ENCODE data around the gene RHOBTB3. TPM values are rescaled to one million over a fixed set of nuclear protein-coding genes. Genes with fewer than 3 reads are reported as not detected.

The RHOBTB3 gene
- total RNA-seq, 2 donors from 2014 or later: 0.95 to 2.1 TPM

DNA sequence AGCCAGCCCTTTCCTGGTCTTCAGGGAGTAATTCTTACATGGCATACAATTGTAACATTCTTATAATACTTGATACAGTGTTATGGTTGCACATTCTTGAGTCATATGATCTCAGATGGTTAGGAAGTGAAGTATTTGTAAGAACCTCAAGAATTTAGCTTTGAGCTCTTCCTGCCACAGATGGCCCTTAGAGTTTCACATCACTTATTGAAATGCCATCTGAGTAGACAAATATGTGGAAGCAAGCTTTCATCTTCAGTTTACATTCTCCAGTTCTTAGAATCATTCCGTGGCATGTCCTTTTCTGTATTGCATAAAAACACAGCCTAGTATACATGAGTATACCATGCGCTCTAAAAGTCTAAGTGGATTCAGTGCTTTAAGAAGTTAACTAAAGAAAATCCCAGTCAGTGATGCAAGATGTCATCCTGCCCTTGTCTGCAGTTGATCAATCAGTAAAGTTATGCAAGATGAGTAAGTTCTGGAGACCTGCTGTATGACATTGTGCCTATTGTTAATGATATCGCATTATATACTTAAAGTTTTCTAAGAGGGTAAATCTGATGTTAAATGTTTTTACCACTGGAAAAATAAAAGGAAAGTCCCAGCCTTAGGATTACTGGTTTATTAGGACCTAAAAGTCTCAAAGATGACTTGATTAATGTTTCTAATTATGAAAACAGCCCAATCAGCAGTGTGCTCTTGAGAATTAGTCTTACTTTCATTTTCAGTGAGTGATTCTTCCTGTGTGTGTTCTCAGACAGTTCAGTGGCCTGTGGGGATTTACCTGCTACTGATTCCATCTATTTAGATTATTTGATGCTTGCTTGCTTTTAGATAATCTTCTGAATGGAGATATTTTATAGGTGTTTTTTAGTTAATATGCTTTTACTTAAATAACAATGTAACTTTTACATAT, 29.4 kb downstream of the RHOBTB3 start:
- ATAC-seq (replicated peaks): peak; percentile 90
- Mint-ChIP-seq H3K4me3 (peak overlapping the region; percentile 73), H3K9me3 (no peaks in the 10 kb centered on the region), H3K27me3 (no peaks in the 10 kb centered on the region), H3K27ac (peak overlapping the region; percentile 77), H3K4me1 (peaks cover 9% of the 10 kb centered on the region), H3K36me3 (ENCODE audit: low read depth) (no peaks in the 10 kb centered on the region)

DNA sequence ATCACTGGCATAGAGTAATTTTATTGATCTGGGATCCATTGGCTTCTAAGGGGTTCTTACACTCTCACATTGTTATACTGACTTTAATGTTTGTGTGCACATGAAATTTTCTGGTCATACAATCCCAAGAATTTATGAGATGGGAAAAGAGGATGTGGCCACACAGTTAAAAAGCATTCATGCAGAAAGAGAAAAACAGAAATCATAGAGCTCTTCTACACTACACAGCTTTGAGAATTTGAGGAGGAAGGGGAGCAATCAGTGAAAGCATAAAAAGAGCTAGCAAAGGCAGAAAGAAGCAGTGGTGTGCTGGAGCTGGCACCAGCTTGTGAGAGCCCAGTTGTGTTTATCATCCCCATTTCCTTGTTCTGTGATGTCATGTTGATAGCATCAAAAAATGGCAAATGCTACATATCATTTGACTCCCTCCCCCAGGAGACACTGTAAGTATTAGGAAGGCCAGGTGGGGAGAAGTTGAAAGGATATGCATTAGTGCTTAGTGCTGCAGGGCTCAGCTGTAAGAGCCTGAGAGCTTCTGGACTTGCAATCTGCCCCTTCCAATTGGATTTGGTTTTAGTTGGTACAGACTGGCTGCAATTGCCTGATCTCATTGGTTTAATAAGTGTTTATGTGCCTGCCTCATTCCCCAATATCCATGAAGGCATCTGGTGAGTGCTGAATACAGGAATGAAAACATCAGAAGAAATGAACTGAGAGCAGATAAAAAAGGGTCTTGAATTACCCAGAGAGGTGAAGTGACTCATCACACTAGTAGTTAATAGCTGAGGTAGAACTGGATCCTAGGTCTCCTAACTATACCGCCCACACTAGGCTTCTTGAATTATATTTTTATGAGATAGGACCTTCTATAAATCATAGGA, 30.9 kb downstream of the RHOBTB3 start:
- H3K4me3 Mint-ChIP-seq: peak overlapping the region; percentile 73
- no peak for ATAC-seq (replicated peaks)

DNA sequence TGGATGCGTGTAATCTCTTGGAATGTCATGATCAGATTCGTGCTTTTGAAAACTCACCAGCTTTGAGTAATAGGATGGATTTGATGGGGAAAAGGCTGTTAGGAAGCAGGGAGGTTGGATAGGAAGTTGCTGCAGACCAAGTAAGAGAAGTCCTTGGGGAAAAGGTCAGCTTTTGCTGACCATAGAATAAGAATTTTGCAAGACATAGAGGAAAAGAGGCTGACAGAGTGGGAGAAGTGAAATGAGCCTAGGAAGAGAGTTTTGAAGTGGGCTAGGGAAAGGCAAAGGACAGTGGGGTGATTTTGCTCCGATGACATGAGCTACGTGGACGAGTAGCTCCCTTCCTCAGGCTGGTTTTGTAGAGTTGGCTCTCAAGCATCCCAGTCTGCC, 31.5 kb downstream of the RHOBTB3 start:
- no peak overlapping the region for H3K4me3 Mint-ChIP-seq
- H3K27me3 Mint-ChIP-seq: no peaks in the 10 kb centered on the region
- no peaks in the 10 kb centered on the region for H3K9me3 Mint-ChIP-seq
- no peak for ATAC-seq (replicated peaks)
- no peak overlapping the region for H3K27ac Mint-ChIP-seq
- no peaks in the 10 kb centered on the region for H3K36me3 Mint-ChIP-seq (ENCODE audit: low read depth)
- peaks cover 9% of the 10 kb centered on the region for H3K4me1 Mint-ChIP-seq

More for the DNA sequence above, 30.9 kb downstream of the RHOBTB3 start:
- Mint-ChIP-seq H3K9me3 (no peaks in the 10 kb centered on the region), H3K27ac (no peak overlapping the region), H3K36me3 (ENCODE audit: low read depth) (no peaks in the 10 kb centered on the region), H3K4me1 (peaks cover 9% of the 10 kb centered on the region), H3K27me3 (no peaks in the 10 kb centered on the region)

DNA sequence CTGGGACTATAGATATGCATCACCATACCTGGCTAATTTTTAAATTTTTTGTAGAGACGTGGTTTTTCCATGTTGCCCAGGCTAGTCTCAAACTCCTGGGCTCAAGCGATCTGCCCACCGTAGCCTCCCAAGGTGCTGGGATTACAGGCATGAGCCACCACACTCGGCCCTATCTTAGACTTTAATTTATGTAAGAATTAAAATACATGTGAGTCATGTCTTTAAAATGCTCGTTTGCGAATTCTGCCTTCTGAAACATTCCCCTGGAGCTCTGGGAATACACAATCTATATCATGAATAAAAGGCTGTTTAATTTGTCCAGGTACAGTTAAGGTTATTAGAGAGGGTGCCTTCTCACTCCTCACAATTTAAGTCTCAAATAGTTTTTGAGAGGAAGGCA, 32.8 kb downstream of the RHOBTB3 start:
- ATAC-seq (replicated peaks): no peak
- H3K27me3 Mint-ChIP-seq: no peaks in the 10 kb centered on the region
- no peaks in the 10 kb centered on the region for H3K9me3 Mint-ChIP-seq
- no peak overlapping the region for H3K4me3 Mint-ChIP-seq
- H3K4me1 Mint-ChIP-seq: peaks cover 9% of the 10 kb centered on the region
- no peaks in the 10 kb centered on the region for H3K36me3 Mint-ChIP-seq (ENCODE audit: low read depth)
- no peak overlapping the region for H3K27ac Mint-ChIP-seq

DNA sequence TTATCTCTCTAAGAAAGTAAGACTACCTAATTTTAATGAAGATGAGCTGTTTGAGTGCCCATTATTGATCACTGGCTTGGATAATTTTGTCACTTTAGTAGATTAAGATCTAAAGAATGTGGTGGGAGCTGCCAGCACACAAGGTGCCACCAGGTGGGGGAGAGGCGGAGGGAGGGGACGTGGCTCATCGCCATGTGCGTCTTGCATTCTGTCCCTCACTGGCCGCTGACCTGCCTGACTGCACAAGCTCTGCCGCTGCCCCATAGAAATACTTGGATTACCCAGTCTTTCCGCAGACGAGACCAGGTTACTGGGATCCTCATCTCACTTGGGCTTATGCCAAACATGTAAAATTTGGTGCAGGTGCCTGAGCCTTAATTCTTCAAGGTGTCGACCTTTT, 37.6 kb downstream of the RHOBTB3 start:
- Mint-ChIP-seq H3K9me3 (no peaks in the 10 kb centered on the region), H3K4me3 (no peak overlapping the region), H3K27me3 (peaks cover 3% of the 10 kb centered on the region), H3K4me1 (no peaks in the 10 kb centered on the region), H3K36me3 (ENCODE audit: low read depth) (no peaks in the 10 kb centered on the region), H3K27ac (no peak overlapping the region)
- ATAC-seq (replicated peaks): no peak

DNA sequence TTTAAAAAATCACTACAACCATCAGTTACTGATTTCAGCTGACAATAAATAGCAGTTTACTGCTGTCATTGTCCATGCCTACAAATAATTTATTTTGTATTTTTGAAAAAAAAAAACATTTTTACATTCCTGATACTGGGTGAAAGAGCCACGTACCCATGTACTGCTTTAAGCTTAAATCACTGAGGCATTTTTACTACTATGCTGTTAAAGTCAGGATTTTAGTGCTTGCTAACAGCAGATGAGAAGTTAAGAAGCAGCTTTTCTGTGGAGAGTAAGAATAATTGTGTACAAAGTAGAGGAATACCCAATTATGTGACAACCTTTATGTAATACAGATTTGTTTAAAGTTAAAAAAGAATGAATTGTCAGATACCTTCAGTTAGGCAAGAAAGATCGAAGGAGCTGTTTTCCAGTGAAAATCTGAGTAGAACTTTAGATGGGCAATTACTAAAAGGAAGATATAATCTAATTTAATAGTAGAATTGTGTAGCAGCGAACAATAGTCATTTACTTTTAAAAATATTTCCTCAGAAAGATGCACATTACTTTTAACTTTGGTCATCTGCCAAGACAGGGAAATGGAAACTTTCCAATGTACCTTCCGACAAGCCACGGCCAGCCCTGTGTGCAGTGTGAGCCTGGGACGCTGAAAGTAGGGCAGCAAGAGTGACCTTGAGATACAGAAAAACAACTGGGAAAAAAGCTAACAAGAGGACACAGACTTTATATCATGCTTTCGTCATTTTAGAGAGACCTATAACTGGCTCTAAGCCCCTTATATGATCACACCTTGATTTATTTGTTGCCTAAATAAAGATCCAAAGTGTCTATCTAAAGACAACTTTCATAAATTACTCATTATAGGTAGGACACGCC, 39.9 kb downstream of the RHOBTB3 start:
- Mint-ChIP-seq H3K27me3 (peaks cover 3% of the 10 kb centered on the region), H3K9me3 (no peaks in the 10 kb centered on the region), H3K4me3 (no peak overlapping the region), H3K36me3 (ENCODE audit: low read depth) (no peaks in the 10 kb centered on the region), H3K4me1 (no peaks in the 10 kb centered on the region), H3K27ac (no peak overlapping the region)
- ATAC-seq (replicated peaks): no peak

DNA sequence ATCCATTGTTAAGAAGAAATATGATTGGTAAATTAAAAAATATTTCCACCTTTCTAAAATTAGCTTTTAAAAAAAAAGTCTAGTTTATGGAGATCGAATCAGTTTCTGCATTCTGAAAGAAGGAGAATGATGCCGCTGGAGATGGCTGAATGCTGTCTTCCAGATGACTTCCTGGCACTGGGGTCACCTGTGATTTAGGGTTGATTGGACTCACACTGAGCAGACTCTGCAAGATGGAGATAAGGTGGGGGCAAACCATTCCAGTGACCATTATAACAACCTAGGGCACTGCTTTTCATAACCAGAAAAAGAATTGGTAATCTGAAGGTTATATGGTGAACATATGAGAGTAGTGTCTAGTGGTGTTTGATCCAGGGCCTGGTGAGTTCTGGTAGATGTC, 40.8 kb downstream of the RHOBTB3 start:
- H3K4me1 Mint-ChIP-seq: no peaks in the 10 kb centered on the region
- peaks cover 3% of the 10 kb centered on the region for H3K27me3 Mint-ChIP-seq
- no peaks in the 10 kb centered on the region for H3K9me3 Mint-ChIP-seq
- H3K36me3 Mint-ChIP-seq (ENCODE audit: low read depth): no peaks in the 10 kb centered on the region
- no peak overlapping the region for H3K4me3 Mint-ChIP-seq
- no peak for ATAC-seq (replicated peaks)
- H3K27ac Mint-ChIP-seq: no peak overlapping the region

DNA sequence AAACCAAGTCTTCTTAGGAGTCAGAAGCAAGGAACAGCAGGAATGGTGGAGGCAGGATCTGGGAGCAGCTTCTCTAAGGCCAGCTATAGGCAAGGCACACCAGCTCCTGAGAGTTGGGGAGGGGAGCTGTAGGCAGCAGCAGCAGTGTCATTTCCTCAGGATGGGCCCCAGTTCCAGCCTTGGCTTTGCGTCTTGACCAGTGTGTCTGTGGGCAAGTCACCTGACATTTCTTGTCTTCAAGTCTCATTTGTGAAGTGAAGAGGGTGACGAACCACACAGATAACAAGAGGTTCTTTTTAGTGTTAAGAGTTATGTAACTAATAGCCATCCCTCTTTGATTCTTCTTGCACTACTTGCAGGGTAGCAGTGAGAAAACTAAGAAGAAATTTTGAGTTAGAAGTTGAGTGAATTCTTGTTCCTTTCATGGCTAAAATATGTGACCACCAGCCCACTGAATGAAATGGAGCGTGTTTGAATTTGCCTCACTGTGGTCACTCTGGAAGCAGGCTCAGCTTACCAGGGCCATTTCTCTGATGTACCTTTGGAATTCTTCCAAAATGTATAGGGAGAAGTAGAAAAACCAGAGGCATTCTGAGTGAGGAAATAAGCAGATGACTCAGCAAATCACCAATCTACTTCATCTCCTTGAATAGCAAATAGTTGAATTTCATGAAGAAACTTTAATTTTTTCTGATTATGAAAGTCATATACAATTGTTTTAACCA, 42.4 kb downstream of the RHOBTB3 start:
- ATAC-seq (replicated peaks): no peak

DNA sequence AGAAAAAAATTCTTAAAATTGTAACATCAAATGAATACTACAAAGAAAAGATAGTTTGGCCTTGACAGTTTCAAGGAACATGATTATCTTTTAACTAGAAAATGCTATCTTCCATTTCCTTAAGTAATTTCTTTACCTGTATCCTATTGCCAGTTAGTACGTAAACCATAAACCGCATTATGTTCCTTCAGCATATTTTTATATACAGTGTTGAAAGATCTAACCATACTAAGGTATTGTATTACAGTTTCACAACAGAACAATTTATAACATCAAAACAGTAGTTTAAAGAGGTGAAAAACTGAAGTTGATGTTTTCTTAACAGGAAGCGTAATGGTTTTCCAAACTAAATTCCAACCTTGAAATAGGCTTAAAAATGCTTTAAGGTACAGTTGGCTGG, 46.3 kb downstream of the RHOBTB3 start:
- Mint-ChIP-seq H3K4me1 (no peaks in the 10 kb centered on the region), H3K27me3 (peaks cover 3% of the 10 kb centered on the region), H3K9me3 (no peaks in the 10 kb centered on the region), H3K4me3 (no peak overlapping the region), H3K27ac (no peak overlapping the region), H3K36me3 (ENCODE audit: low read depth) (no peaks in the 10 kb centered on the region)
- ATAC-seq (replicated peaks): no peak

More for the DNA sequence above, 42.4 kb downstream of the RHOBTB3 start:
- Mint-ChIP-seq H3K4me3 (no peak overlapping the region), H3K9me3 (no peaks in the 10 kb centered on the region), H3K36me3 (ENCODE audit: low read depth) (no peaks in the 10 kb centered on the region), H3K4me1 (no peaks in the 10 kb centered on the region), H3K27ac (no peak overlapping the region), H3K27me3 (peaks cover 3% of the 10 kb centered on the region)

DNA sequence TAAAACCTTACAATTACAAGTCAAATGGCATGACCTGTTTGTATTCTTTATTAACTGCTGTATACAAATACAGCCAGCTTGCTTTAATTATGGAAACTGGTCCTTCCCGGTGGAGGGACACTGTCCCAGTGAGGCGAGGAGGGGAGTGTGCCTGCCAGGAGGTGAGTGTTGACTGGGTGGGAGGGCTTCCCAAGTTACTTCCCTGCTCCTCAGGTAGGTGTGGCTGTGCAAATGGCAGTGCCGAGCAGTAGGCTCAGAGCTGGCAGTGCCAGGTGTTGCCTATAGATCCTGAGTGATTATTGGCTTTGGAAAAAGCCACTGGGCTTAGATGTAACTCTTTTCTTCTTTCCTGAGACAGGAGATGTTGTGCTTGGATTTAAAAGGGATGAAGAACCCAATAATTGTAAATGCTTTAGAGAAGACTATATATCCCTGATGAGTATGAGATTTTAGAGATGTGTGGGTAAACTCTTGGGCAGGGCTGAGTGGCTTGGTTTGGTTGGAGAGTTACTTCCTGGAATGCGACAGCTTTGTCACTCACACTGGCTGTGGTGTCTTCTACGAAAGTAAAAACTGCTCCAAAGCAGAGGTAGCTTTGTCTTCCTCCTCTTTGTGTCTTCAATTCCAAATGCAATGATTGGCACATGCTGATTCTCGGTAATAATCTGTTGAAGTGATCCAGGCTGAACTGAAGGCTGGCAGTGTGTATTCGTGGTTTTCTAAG, 47.7 kb downstream of the RHOBTB3 start:
- Mint-ChIP-seq H3K4me3 (no peak overlapping the region), H3K36me3 (ENCODE audit: low read depth) (no peaks in the 10 kb centered on the region), H3K27ac (peak overlapping the region; percentile 23), H3K9me3 (no peaks in the 10 kb centered on the region), H3K27me3 (no peaks in the 10 kb centered on the region), H3K4me1 (no peaks in the 10 kb centered on the region)
- ATAC-seq (replicated peaks): no peak

DNA sequence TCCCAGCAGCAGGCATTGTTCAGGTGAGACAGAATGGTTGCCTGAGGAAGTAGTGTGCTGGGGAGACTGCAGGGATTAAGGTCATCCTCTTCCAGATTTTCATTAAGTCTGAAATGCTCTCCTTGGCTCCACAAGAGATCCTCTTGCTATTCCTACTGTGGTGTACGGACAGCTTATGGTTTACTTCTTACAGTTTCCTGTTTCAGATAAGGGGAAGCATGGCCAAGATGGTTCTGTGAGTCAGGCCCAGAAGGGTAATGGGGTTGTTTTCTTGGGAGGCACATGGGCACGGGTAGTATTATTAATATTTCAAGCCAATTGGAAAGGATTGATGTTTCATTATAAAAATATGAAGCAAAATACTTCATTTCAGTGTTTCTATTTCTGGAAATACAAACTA, 48.5 kb downstream of the RHOBTB3 start:
- H3K9me3 Mint-ChIP-seq: no peaks in the 10 kb centered on the region
- H3K27me3 Mint-ChIP-seq: no peaks in the 10 kb centered on the region
- no peaks in the 10 kb centered on the region for H3K36me3 Mint-ChIP-seq (ENCODE audit: low read depth)
- no peak overlapping the region for H3K4me3 Mint-ChIP-seq
- no peaks in the 10 kb centered on the region for H3K4me1 Mint-ChIP-seq
- no peak for ATAC-seq (replicated peaks)
- peak overlapping the region; percentile 23 for H3K27ac Mint-ChIP-seq

DNA sequence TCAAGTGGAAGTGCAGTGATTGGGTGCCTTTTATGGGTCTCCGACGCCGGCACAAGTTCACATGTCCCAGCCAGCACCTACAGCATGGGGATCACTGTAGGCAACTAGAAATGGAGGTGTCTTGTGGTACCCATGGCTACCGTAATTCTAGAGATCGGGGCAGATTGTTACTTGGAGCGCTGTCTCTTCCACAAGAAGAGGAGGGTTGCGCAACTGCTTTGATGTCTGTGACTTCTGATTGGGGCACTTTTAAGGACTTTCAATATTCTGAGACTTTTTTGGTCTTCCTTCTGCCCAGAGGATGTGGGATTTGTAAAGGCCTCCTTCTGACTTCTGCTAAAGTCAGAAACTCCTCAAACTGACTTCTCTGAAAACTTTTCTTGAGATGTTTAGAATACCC, 49.5 kb downstream of the RHOBTB3 start:
- H3K27ac Mint-ChIP-seq: no peak overlapping the region
- no peak overlapping the region for H3K4me3 Mint-ChIP-seq
- no peaks in the 10 kb centered on the region for H3K36me3 Mint-ChIP-seq (ENCODE audit: low read depth)
- no peaks in the 10 kb centered on the region for H3K27me3 Mint-ChIP-seq
- no peak for ATAC-seq (replicated peaks)
- no peaks in the 10 kb centered on the region for H3K9me3 Mint-ChIP-seq
- H3K4me1 Mint-ChIP-seq: no peaks in the 10 kb centered on the region

DNA sequence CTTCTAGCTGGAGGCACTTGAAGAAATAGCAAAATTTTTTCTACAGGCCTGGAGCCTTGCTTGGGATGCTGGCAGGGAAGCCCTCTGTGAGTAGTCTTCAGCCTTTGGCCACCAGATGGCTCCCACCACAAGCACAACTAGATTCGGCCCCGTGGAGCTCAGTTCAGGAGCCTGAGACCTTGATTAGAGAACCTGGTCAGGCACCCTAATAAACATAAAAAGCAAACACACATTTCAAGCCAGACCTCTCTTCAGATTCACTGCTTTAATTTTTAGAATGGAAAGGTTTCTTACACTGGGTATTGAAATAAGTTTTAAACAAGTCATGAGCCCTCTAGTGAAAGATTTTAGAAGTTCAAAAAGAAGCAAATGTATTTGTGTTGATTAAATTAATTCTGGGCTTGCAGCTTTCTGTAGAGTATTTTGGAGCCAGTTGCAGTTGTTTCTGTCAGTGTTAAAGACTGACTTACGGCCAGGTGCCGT, 50.0 kb downstream of the RHOBTB3 start:
- ATAC-seq (replicated peaks): peak; percentile 98
- Mint-ChIP-seq H3K36me3 (ENCODE audit: low read depth) (no peaks in the 10 kb centered on the region), H3K27me3 (no peaks in the 10 kb centered on the region), H3K27ac (no peak overlapping the region), H3K4me3 (peak overlapping the region; percentile 38), H3K9me3 (no peaks in the 10 kb centered on the region), H3K4me1 (no peaks in the 10 kb centered on the region)

Measured in activated T-helper 17 cell treated with anti-CD3 and anti-CD28 coated beads, Interleukin-2, amount 50 U/mL, for 72 hours (primary cell).